Neuronal stem cell (in vitro differentiated cells): ENCODE results near the gene FAM98C.

Experiments used
- DNase-seq: peaks from one replicate; pipeline ENCODE4 v3.0.0-alpha.2; 2013; ENCODE audit warnings: low spot score
- H2AFZ ChIP-seq: one replicate; pipeline ENCODE4 v1.6.1; 2013; ENCODE audit warnings: mild to moderate bottlenecking, low read length, inconsistent platforms
- H2AK5ac ChIP-seq: 2 replicates; pipeline ENCODE4 v1.6.1; 2013; ENCODE audit warnings: low read depth, mild to moderate bottlenecking, inconsistent platforms, low read length, moderate library complexity, mixed read lengths
- H2BK120ac ChIP-seq: 2 replicates; pipeline ENCODE4 v1.6.1; 2013; ENCODE audit warnings: low read depth, mild to moderate bottlenecking, inconsistent platforms, low read length, moderate library complexity, mixed read lengths
- H2BK12ac ChIP-seq: one replicate; pipeline ENCODE4 v1.6.1; 2013; ENCODE audit warnings: low read length, inconsistent platforms
- H2BK15ac ChIP-seq: 2 replicates; pipeline ENCODE4 v1.6.1; 2013; ENCODE audit warnings: mild to moderate bottlenecking, low read length, inconsistent platforms, mixed read lengths
- H2BK5ac ChIP-seq: one replicate; pipeline ENCODE4 v1.6.1; 2013; ENCODE audit warnings: inconsistent platforms, mild to moderate bottlenecking, low read length, moderate library complexity
- H3K14ac ChIP-seq: one replicate; pipeline ENCODE4 v1.6.1; 2013; ENCODE audit warnings: low read length, inconsistent platforms
- H3K18ac ChIP-seq: 2 replicates; pipeline ENCODE4 v1.6.1; 2013; ENCODE audit warnings: low read length, inconsistent platforms
- H3K23ac ChIP-seq: 2 replicates; pipeline ENCODE4 v1.6.1; 2013; ENCODE audit warnings: low read depth, mild to moderate bottlenecking, mixed read lengths, low read length, inconsistent platforms; ENCODE audit not compliant: poor library complexity
- H3K27ac ChIP-seq: replicated peaks from 3 replicates; pipeline ENCODE4 v1.5.1; 2013; ENCODE audit warnings: low read length, inconsistent platforms
- H3K27me3 ChIP-seq, 3 experiments: 2 replicates each; pipeline ENCODE4 v1.6.1; 2013; ENCODE audit warnings: low read length in 3 of 3, mild to moderate bottlenecking in 2 of 3, inconsistent platforms in 1 of 3, low read depth in 1 of 3, mixed read lengths in 1 of 3, moderate library complexity in 1 of 3; ENCODE audit not compliant: control insufficient read depth in 3 of 3, insufficient read depth in 3 of 3
- H3K36me3 ChIP-seq, 2 donors: replicated peaks in 1 of 2; 2 replicates each; pipeline ENCODE4 v1.6.1; 2013; ENCODE audit warnings: low read length in 2 of 2; ENCODE audit not compliant: control insufficient read depth in 2 of 2, insufficient read depth in 2 of 2
- H3K4ac ChIP-seq: 2 replicates; pipeline ENCODE4 v1.6.1; 2013; ENCODE audit warnings: inconsistent platforms, mild to moderate bottlenecking, low read length, moderate library complexity
- H3K4me1 ChIP-seq, 2 donors: 1 replicate in 1 of 2; 2 replicates in 1 of 2; pipeline ENCODE4 v1.6.1; 2013; ENCODE audit warnings: low read length in 2 of 2, low read depth in 1 of 2; ENCODE audit not compliant: control insufficient read depth in 2 of 2, insufficient read depth in 1 of 2
- H3K4me2 ChIP-seq: one replicate; pipeline ENCODE4 v1.6.1; 2013; ENCODE audit warnings: mild to moderate bottlenecking, low read length, inconsistent platforms; ENCODE audit not compliant: insufficient read depth, poor library complexity, severe bottlenecking
- H3K4me3 ChIP-seq, 2 donors: 2 replicates each; pipeline ENCODE4 v1.5.1; 2013; ENCODE audit warnings: low read length in 2 of 2, mild to moderate bottlenecking in 2 of 2, inconsistent platforms in 1 of 2, moderate library complexity in 1 of 2
- H3K79me1 ChIP-seq: one replicate; pipeline ENCODE4 v1.6.1; 2013; ENCODE audit warnings: low read depth, mild to moderate bottlenecking, inconsistent platforms, low read length, moderate library complexity
- H3K9ac ChIP-seq: one replicate; pipeline ENCODE4 v1.6.1; 2013; ENCODE audit warnings: mild to moderate bottlenecking, low read depth, low read length, inconsistent platforms; ENCODE audit not compliant: poor library complexity
- H3K9me3 ChIP-seq, 2 donors: replicated peaks in 1 of 2; 2 replicates each; pipeline versions ENCODE3 to v1.6.1; 2013; ENCODE audit warnings: low read length in 2 of 2, mild to moderate bottlenecking in 2 of 2, inconsistent platforms in 1 of 2, low read depth in 1 of 2, mixed read lengths in 1 of 2, moderate library complexity in 1 of 2; ENCODE audit not compliant: control insufficient read depth in 2 of 2, insufficient read depth in 1 of 2
- H4K8ac ChIP-seq: one replicate; pipeline ENCODE4 v1.6.1; 2013; ENCODE audit warnings: low read depth, mild to moderate bottlenecking, inconsistent platforms, low read length, moderate library complexity
- H4K91ac ChIP-seq: one replicate; pipeline ENCODE4 v1.6.1; 2013; ENCODE audit warnings: low read length, low read depth, mild to moderate bottlenecking, inconsistent platforms; ENCODE audit not compliant: poor library complexity
- WGBS, 2 donors: extraction: QIAGEN DNeasy Blood & Tissue Kit; methylation state at CpG; one replicate each; pipeline ENCODE4 v1.1.7; 2013; ENCODE audit warnings: missing lambda C conversion rate in 2 of 2, mixed read lengths in 1 of 2; ENCODE audit not compliant: insufficient read length in 2 of 2, insufficient replicate concordance in 1 of 2; ENCODE audit errors: extremely low coverage in 2 of 2; 5-methylcytosine and 5-hydroxymethylcytosine counted together

FAM98C gene

DNA sequence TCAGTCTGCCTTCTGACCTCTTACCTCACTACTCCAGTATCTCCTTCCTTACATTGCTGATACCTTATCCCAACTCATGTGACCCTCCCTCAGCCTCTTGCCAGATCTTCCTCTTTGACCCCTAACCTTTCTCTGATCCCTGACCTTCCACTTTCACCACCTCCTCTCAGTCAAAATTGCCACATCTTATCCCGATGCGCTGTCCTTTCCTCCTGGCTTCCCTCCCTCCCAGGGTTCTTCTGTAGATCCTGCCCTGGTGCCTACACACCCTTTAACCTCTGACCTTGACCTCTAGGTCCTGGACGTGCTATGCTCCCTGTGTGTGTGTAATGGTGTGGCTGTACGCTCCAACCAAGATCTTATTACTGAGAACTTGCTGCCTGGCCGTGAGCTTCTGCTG lies 54.3 kb downstream of the FAM98C start:
- Histone ChIP-seq H3K9me3 (no peaks in the 10 kb centered on the region), H2BK12ac (no peak overlapping the region), H4K8ac (no peak overlapping the region), H3K18ac (no peak overlapping the region), H3K27me3 (no peaks in the 10 kb centered on the region), H3K79me1 (no peaks in the 10 kb centered on the region), H2BK15ac (no peak overlapping the region), H4K91ac (no peak overlapping the region), H3K9ac (no peak overlapping the region), H3K23ac (no peak overlapping the region), H2BK5ac (no peak overlapping the region), H3K4me3 (no peak overlapping the region), H3K14ac (no peak overlapping the region), H2BK120ac (no peak overlapping the region), H3K27ac (no peak overlapping the region), H3K4me2 (no peak overlapping the region), H2AK5ac (no peak overlapping the region), H3K36me3 (no peaks in the 10 kb centered on the region), H3K4me1 (no peaks in the 10 kb centered on the region), H2AFZ (no peak overlapping the region), H3K4ac (no peak overlapping the region)
- no CpG with 5 or more reads among the region's 5 CpGs for WGBS, 2 donors
- no peak for DNase-seq

DNA sequence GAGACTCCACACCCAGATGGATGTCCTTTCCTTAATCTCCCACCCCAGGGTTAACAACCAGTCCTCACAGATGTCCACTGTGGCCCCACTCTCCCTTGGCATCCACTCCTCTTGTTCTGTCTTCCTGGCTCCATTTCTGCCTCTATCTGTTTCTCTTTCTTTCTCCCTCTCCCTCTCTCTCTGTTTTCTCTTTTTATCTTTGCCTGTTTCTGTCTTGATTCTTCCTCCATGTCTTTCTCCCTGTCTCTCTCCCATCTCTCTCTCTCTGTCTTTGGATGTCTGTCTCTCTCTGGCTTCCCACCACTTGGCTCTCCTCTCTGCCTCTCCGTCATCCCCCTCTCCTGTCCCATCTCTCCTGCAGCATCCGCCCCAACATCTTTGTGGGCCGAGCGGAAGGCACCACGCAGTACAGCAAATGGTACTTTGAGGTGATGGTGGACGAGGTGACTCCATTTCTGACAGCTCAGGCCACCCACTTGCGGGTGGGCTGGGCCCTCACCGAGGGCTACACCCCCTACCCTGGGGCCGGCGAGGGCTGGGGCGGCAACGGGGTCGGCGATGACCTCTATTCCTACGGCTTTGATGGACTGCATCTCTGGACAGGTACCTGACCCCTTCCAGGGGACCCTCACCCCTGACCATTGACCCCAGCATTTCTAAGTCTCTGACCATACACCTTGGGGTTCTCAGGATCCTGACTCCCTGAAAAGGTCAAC lies 55.0 kb downstream of the FAM98C start:
- no peak overlapping the region for H3K18ac ChIP-seq
- no peak overlapping the region for H2AFZ ChIP-seq
- H3K36me3 ChIP-seq = no peaks in the 10 kb centered on the region
- H4K91ac ChIP-seq = no peak overlapping the region
- H3K4me3 ChIP-seq = no peak overlapping the region
- no peak overlapping the region for H3K27ac ChIP-seq
- no peak overlapping the region for H3K9ac ChIP-seq
- H3K9me3 ChIP-seq = no peaks in the 10 kb centered on the region
- no peak overlapping the region for H2BK15ac ChIP-seq
- H3K4me1 ChIP-seq = no peaks in the 10 kb centered on the region
- no peak overlapping the region for H4K8ac ChIP-seq
- no peak overlapping the region for H2BK5ac ChIP-seq
- no peak overlapping the region for H2BK12ac ChIP-seq
- no peak for DNase-seq
- no peak overlapping the region for H3K4ac ChIP-seq
- no peak overlapping the region for H3K23ac ChIP-seq
- WGBS, 2 donors = no CpG with 5 or more reads among the region's 15 CpGs
- H2BK120ac ChIP-seq = no peak overlapping the region
- no peak overlapping the region for H3K4me2 ChIP-seq
- no peaks in the 10 kb centered on the region for H3K27me3 ChIP-seq
- no peaks in the 10 kb centered on the region for H3K79me1 ChIP-seq
- H2AK5ac ChIP-seq = no peak overlapping the region
- no peak overlapping the region for H3K14ac ChIP-seq
